IMR-90 (cell line): ENCODE measurements around the gene PDZD7.

Source experiments
- MAZ ChIP-seq: IDR thresholded peaks from 2 replicates; pipeline ENCODE4 v1.6.1; 2012; ENCODE audit warnings: low read depth, mild to moderate bottlenecking, low read length, improper control_type of control experiment, moderate library complexity, borderline replicate concordance
- MXI1 ChIP-seq: IDR thresholded peaks from 2 replicates; pipeline ENCODE4 v1.6.1; 2012; ENCODE audit warnings: low read depth, mild to moderate bottlenecking, low read length, moderate library complexity, borderline replicate concordance
- POLR2A ChIP-seq: IDR thresholded peaks from 2 replicates; pipeline ENCODE4 v1.6.1; 2012; ENCODE audit warnings: mild to moderate bottlenecking, low read depth, low read length
- RCOR1 ChIP-seq: IDR thresholded peaks from 2 replicates; pipeline ENCODE4 v1.6.1; 2012; ENCODE audit warnings: mild to moderate bottlenecking, low read length, improper control_type of control experiment; ENCODE audit not compliant: insufficient replicate concordance
- SMC3 ChIP-seq: fragments of 150-350 bp; IDR thresholded peaks from 2 replicates; pipeline ENCODE4 v1.6.1; 2016; ENCODE audit warnings: low read depth, mild to moderate bottlenecking, antibody characterized with exemption, low read length, moderate library complexity
- TF ChIP-seq, protein P1 (sequence below): conservative IDR thresholded peaks from 2 replicates; pipeline ENCODE4 v1.5.1; 2012; ENCODE audit warnings: mild to moderate bottlenecking, low read depth, low read length, improper control_type of control experiment

DNA sequence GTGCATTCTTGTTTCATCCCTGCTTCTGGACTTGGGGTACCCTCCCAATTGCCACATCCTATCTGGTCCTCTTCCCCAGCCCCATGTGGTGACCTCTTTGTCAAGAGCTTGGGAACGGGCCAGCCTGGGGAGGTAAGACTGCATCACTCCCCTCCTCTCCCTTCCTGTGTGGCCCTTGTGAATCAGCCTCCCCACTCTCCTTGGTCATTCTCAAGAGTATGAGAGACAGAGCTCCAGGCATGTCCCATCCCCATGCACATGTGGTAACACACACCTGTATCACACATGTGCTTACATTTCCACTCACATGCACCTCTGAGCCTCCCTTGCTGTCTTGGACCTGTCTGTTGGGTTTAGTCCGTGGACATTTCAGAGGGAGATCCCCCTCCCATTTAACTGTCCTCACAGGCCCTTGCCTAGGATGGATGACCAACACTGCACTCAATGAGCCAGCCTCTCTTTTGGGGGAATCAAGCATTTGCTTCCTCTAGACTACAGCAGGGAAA lies 46.2 kb downstream of the PDZD7 start:
- TF ChIP-seq, protein P1, sequence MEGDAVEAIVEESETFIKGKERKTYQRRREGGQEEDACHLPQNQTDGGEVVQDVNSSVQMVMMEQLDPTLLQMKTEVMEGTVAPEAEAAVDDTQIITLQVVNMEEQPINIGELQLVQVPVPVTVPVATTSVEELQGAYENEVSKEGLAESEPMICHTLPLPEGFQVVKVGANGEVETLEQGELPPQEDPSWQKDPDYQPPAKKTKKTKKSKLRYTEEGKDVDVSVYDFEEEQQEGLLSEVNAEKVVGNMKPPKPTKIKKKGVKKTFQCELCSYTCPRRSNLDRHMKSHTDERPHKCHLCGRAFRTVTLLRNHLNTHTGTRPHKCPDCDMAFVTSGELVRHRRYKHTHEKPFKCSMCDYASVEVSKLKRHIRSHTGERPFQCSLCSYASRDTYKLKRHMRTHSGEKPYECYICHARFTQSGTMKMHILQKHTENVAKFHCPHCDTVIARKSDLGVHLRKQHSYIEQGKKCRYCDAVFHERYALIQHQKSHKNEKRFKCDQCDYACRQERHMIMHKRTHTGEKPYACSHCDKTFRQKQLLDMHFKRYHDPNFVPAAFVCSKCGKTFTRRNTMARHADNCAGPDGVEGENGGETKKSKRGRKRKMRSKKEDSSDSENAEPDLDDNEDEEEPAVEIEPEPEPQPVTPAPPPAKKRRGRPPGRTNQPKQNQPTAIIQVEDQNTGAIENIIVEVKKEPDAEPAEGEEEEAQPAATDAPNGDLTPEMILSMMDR = no peak
- TF ChIP-seq SMC3 (no peak), MAZ (no peak), POLR2A (no peak), RCOR1 (no peak), MXI1 (no peak)
